GM19455 (cell line): Measurements from ENCODE around the gene AP3S2.
"Not testable (repeated sequence)": the region's sequence is repeated elsewhere in the genome, so short reads cannot be mapped to it uniquely, and the experiment has no call there.

ENCODE experiments used
- ATAC-seq: cut with Tn5 transposase; IDR thresholded peaks from one replicate; pipeline ENCODE4 v1.9.1; 2021; ENCODE audit not compliant: unreplicated experiment

The AP3S2 gene

GRCh38 chr15:89802986-89803824 is 90.6 kb downstream of the AP3S2 start:
- no peak for ATAC-seq

GRCh38 chr15:89802231-89802928 is 91.4 kb downstream of the AP3S2 start:
- no peak for ATAC-seq

GRCh38 chr15:89801471-89802195 is 92.2 kb downstream of the AP3S2 start:
- no peak for ATAC-seq

GRCh38 chr15:89799918-89800498 is 93.8 kb downstream of the AP3S2 start:
- ATAC-seq: no peak

DNA sequence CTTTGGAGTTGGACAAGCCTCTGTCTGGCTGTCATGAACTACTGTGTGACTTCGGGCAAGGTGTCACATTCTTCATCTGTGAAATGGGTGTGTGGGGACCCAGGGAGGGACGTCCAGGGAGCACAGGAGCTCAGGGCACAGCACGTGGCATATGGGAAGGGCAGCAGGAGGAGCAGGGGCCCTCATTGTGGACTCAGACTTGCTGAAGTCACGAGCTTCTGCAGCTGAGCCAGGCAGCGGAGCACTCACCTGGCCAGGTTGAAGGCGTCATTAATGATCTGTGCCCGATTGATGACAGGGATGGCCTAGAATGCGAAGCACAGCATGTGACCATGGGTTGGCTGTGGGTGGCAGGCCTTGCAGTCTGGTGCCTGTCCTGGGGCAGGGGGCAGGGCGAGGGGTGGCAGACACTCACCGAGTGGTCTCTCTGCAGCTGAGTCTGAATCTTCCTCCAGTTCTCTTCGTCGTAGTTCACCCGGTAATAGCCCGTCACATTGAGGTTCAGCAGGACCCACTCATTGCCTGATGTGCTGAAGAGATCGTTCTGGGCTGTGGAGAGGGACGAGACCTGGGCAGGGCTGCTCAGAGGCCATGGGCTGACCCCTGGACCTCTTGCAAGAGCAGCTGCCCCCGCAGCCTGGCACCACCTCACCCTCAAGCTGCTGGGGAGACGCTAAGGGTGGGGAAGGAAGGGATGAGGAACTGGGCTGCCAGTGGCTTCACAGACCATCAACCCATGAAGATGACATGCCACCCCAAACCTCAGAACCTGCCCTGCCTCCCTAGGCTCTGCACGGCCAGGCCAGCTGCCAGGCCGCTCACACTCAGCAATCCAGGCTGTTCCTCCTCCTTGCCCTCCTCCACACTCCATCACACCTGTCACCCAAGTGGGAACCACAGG is 94.5 kb downstream of the AP3S2 start:
- ATAC-seq: no peak

- no peak for ATAC-seq
Measured at GRCh38 chr15:89797678-89798201, 96.1 kb downstream of the AP3S2 start.

DNA sequence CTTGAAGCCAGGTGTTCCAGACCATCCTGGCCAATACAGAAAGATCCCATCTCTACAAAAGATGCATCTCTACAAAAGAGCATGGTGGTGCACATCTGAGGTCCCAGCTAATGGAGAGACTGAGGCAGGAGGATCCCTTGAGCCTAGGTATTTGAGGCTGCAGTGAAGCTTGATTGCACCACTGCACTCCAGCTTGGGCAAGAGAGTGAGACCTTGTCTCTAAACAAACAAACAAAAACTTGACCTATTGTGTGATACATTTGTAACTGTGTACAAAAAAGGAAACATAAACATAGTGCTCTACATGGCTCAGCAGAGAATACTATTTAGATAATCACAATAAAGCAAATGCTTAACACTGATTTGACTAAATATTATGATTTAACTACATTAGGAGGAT is 97.8 kb downstream of the AP3S2 start:
- ATAC-seq: no peak

GRCh38 chr15:89794627-89795241 is 99.1 kb downstream of the AP3S2 start:
- no peak for ATAC-seq

DNA sequence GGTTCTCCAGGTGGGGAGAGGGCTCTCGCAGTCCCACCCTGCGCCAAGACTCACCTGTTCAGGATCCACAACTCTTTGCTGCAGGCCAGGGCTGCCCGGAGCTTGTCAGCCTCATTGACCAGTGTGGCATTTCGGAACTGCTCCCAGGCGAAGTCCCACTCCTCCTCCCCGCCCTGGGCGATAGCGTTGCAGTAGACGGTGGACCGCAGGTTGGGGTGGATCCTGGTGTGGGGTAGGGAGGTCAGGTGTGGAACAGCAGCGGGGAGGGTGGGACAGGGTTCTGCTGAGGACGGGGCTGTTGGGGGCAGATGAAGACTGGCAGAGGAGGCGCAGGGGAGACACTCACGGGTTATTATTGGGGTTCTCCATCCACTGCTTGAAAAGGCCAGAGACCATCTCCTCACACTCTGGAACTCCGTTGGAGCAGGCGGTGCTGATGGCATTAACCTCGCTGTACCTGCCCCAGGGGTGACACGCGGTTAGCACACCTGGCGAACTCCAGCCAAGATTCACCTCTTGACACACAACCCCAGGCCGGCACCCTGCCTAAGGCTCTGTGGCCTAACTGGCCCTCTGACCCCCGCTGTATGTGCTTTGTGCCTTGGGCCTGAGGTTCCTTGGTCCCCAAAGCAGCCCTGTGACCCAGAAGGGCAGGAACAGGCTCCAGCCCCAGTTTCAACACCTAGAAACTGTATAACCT is 101.5 kb downstream of the AP3S2 start:
- ATAC-seq: no peak

- ATAC-seq: no peak
Measured at GRCh38 chr15:89790661-89791060, 103.1 kb downstream of the AP3S2 start.

GRCh38 chr15:89790206-89790605 is 103.6 kb downstream of the AP3S2 start:
- no peak for ATAC-seq

- not testable (repeated sequence) for ATAC-seq
Measured at GRCh38 chr15:89788585-89788984, 105.2 kb downstream of the AP3S2 start.

DNA sequence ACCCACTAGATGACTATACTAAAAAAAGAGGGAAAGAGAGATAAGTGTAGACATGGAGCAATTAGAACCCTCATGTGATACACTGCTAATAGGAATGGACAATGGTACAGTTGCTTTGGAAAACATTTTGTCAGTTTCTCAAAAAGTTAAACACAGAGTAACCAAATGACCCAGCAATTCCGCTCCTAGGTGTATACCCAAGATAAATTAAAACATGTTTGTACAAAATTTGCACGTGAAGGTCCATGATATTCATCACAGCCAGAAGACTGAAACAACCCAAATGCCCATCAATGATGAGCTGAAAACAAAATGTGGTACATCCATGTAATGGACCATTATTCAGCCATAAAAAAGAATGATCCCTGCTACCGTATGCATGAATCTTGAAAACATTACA is 105.8 kb downstream of the AP3S2 start:
- no peak for ATAC-seq

DNA sequence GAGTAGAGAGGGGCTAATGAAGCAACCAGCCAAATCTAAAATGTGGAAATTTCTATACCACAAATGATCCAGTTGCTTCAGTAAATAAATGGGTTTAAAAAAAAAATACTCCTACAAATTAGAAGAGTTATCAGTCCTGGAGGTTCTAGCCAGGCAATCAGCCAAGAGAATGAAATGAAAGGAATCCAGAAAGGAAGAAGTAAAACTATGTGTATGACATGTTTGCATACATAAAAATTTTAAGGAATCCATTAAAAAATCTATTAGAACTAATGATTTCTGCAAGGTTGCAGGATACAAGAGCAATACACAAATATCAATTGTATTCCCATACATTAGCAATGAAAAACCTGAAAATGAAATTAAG is 108.0 kb downstream of the AP3S2 start:
- no peak for ATAC-seq

DNA sequence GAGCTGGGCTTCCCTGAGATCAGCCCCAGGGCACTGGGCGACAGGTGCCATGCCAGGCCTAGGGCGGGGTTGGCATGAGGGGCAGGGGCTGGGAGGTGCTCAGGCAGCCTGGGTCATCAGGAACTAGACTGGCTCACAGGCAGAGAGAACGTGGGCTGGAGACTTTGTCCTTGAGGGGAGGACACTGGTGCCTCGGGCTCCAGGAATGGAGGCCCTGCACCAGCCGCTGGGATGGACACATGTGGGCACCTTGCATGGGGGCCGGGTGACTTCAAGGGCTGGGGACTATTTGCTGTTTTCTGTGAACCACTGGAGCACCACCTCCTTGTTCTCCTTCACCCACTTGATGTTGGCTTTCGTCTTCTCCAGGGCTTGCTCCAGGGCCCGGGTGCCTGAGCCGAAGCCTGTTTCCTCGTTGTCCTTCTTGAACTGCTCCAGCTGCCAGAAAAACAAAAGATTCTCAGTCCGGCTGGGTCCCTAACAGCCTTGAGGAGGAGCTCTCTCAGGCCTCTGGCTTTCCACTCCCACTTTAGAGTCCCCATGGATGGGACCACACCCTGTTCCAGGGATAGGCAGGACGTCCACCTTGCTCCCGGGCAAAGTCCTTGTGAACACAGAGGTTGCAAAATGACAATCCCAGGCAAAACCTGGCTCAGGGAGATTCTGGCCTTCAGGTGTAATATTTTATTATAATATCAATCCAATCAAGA is 108.6 kb downstream of the AP3S2 start:
- no peak for ATAC-seq

DNA sequence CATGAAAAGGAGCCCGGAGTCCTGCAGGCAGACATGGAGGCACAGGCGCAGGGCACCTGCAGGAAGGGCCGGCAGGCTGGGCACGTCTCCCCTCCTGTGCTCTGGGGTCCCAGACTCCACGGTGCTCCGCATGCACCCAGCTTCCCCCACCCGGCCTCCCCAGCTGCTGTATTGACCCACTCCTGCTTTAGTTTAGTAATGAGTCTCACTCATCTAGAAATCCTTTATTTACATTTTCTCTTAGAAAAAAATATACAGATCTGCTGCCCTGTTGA is 109.2 kb downstream of the AP3S2 start:
- ATAC-seq: no peak

- ATAC-seq: no peak
Measured at GRCh38 chr15:89783861-89784685, 109.7 kb downstream of the AP3S2 start.
